Spleen (tissue), 7 donors: ENCODE data around the gene CDK14.

Source experiments
- POLR2A ChIP-seq, 3 donors: fragments of 450-650 bp; IDR thresholded peaks; one replicate each; pipeline ENCODE4 v1.5.1; 2017; ENCODE audit warnings: antibody characterized with exemption in 3 of 3, mild to moderate bottlenecking in 1 of 3
- TF ChIP-seq, protein P1 (sequence below), 11 experiments: fragments of 200-600 bp in 7 of 11; fragments of 450-650 bp in 4 of 11; sonication (generic) in 4 of 11; IDR thresholded peaks in 8 of 11; conservative IDR thresholded peaks in 3 of 11; 1 replicate in 7 of 11; 2 replicates in 4 of 11; pipeline versions ENCODE4 v1.4.0 to v1.8.0; 2016 to 2021; ENCODE audit warnings: antibody characterized with exemption in 11 of 11, inconsistent platforms in 4 of 11, mild to moderate bottlenecking in 1 of 11
- donor health status: DM: no; HTN: no; CAD: no; lungs with moderate emphysema.
- donor health status: DM: no; HTN: no; CAD: no.
- donor health status: DM: no; HTN: no; CAD: no.

- TF ChIP-seq, protein P1, sequence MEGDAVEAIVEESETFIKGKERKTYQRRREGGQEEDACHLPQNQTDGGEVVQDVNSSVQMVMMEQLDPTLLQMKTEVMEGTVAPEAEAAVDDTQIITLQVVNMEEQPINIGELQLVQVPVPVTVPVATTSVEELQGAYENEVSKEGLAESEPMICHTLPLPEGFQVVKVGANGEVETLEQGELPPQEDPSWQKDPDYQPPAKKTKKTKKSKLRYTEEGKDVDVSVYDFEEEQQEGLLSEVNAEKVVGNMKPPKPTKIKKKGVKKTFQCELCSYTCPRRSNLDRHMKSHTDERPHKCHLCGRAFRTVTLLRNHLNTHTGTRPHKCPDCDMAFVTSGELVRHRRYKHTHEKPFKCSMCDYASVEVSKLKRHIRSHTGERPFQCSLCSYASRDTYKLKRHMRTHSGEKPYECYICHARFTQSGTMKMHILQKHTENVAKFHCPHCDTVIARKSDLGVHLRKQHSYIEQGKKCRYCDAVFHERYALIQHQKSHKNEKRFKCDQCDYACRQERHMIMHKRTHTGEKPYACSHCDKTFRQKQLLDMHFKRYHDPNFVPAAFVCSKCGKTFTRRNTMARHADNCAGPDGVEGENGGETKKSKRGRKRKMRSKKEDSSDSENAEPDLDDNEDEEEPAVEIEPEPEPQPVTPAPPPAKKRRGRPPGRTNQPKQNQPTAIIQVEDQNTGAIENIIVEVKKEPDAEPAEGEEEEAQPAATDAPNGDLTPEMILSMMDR (IDR thresholded peaks at IDR 0.05 in 8 of 11, conservative IDR thresholded peaks at IDR 0.05 in 3 of 11) = no peak
- no peak for TF ChIP-seq POLR2A (IDR thresholded peaks at IDR 0.05)
Measured at GRCh38 chr7:90593205-90593604, 2.9 kb upstream of the CDK14 start.
